T-helper 2 cell (primary cell): ENCODE data around the gene HEATR5A.
"Not testable (repeated sequence)": the region's sequence is repeated elsewhere in the genome, so short reads cannot be mapped to it uniquely, and the experiment has no call there.

Experiments
- DNase-seq, 5 experiments: peaks; one replicate each; pipeline versions ENCODE4 v3.0.0 to v3.0.0-alpha.2; 2012 to 2022

HEATR5A gene

GRCh38 chr14:31280132-31280870, 140.0 kb downstream of the HEATR5A start:
- no peak for DNase-seq

- DNase-seq = no peak
These were observed 141.5 kb downstream of the HEATR5A start for GRCh38 chr14:31278883-31279282.

GRCh38 chr14:31277085-31277484, 143.3 kb downstream of the HEATR5A start:
- no peak for DNase-seq

- not testable (repeated sequence) for DNase-seq
These were observed 143.9 kb downstream of the HEATR5A start for GRCh38 chr14:31276417-31276816.

GRCh38 chr14:31275731-31276130, 144.6 kb downstream of the HEATR5A start:
- no peak for DNase-seq

GRCh38 chr14:31271648-31272047, 148.7 kb downstream of the HEATR5A start:
- no peak for DNase-seq

GRCh38 chr14:31270196-31270772, 150.1 kb downstream of the HEATR5A start:
- DNase-seq = peak in 1 of 5 experiments; percentile 8

GRCh38 chr14:31269634-31270195, 150.6 kb downstream of the HEATR5A start:
- no peak for DNase-seq

GRCh38 chr14:31268216-31268615, 152.1 kb downstream of the HEATR5A start:
- no peak for DNase-seq

GRCh38 chr14:31266437-31267331, 153.7 kb downstream of the HEATR5A start:
- no peak for DNase-seq

- DNase-seq = no peak
These were observed 154.5 kb downstream of the HEATR5A start for GRCh38 chr14:31265701-31266398.

GRCh38 chr14:31263485-31264133, 156.7 kb downstream of the HEATR5A start:
- DNase-seq = no peak

- no peak for DNase-seq
These were observed 158.3 kb downstream of the HEATR5A start for GRCh38 chr14:31261859-31262731.

GRCh38 chr14:31261523-31261858, 158.9 kb downstream of the HEATR5A start:
- no peak for DNase-seq

GRCh38 chr14:31259040-31259435, 161.3 kb downstream of the HEATR5A start:
- DNase-seq = not testable (repeated sequence)

- DNase-seq = no peak
These were observed 161.8 kb downstream of the HEATR5A start for GRCh38 chr14:31258427-31259039.

GRCh38 chr14:31257554-31258426, 162.6 kb downstream of the HEATR5A start:
- DNase-seq = not testable (repeated sequence)

GRCh38 chr14:31257244-31257553, 163.2 kb downstream of the HEATR5A start:
- DNase-seq = no peak

GRCh38 chr14:31256534-31257243, 163.7 kb downstream of the HEATR5A start:
- DNase-seq = no peak
